Right lobe of liver (tissue), 4 donors: ENCODE measurements around the gene AKIP1.

Experiments used
- POLR2A ChIP-seq: fragments of 450-650 bp; IDR thresholded peaks from one replicate; pipeline ENCODE4 v1.6.1; 2017; ENCODE audit warnings: antibody characterized with exemption, mild to moderate bottlenecking
- TF ChIP-seq, protein P1 (sequence below), 4 donors: fragments of 200-600 bp in 3 of 4; fragments of 450-650 bp in 1 of 4; IDR thresholded peaks; one replicate each; pipeline versions ENCODE4 v1.5.1 to v1.8.0; 2016 to 2022; ENCODE audit warnings: antibody characterized with exemption in 4 of 4, mild to moderate bottlenecking in 2 of 4
- donor health status: DM: no; HTN: no; CAD: no.
- donor health status: DM: no; HTN: no; CAD: no.
- donor health status: DM: no; HTN: yes; CAD: no.

- TF ChIP-seq POLR2A: no peak
- TF ChIP-seq, protein P1, sequence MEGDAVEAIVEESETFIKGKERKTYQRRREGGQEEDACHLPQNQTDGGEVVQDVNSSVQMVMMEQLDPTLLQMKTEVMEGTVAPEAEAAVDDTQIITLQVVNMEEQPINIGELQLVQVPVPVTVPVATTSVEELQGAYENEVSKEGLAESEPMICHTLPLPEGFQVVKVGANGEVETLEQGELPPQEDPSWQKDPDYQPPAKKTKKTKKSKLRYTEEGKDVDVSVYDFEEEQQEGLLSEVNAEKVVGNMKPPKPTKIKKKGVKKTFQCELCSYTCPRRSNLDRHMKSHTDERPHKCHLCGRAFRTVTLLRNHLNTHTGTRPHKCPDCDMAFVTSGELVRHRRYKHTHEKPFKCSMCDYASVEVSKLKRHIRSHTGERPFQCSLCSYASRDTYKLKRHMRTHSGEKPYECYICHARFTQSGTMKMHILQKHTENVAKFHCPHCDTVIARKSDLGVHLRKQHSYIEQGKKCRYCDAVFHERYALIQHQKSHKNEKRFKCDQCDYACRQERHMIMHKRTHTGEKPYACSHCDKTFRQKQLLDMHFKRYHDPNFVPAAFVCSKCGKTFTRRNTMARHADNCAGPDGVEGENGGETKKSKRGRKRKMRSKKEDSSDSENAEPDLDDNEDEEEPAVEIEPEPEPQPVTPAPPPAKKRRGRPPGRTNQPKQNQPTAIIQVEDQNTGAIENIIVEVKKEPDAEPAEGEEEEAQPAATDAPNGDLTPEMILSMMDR (IDR thresholded peaks at IDR 0.05): no peak
Observed at GRCh38 chr11:8914661-8915018, 3.7 kb downstream of the AKIP1 start.
